Measurements from ENCODE around the gene PDE8A. TPM values are rescaled to one million over a fixed set of nuclear protein-coding genes. Genes with fewer than 3 reads are reported as not detected.

PDE8A gene
- total and polyA plus RNA-seq, 2 of the 4 experiments (the other 2 are of a cell fraction) = 32.4 to 35.9 TPM

GRCh38 chr15:85035980-85036379, 54.3 kb downstream of the PDE8A start:
- H3K27ac ChIP-seq (ENCODE audit: insufficient read depth, low read length) = no peak overlapping the region
- ChIA-PET CTCF (interaction anchor here (1.4 kb wide), 1 partner anchor 8 kb away, joined by 3 read pairs; no protein-coding TSS in a partner anchor), POLR2A (ENCODE audit: unreplicated experiment) (no interaction called here)
- no peak overlapping the region for H4K8ac ChIP-seq (ENCODE audit: low read depth in 2 of 2, low read length in 2 of 2)
- peaks cover 27 to 75% of the 10 kb centered on the region in 2 experiments for H3K79me1 ChIP-seq (ENCODE audit: low read depth in 1 of 2, low read length in 2 of 2)
- no peak overlapping the region for H2AK9ac ChIP-seq (replicated peaks; ENCODE audit: low read depth, low read length, poor library complexity)
- H3K27me3 ChIP-seq (ENCODE audit: control insufficient read depth, insufficient read depth, low read length) = no peaks in the 10 kb centered on the region
- no peak overlapping the region for H3K4me2 ChIP-seq (ENCODE audit: low read depth, low read length)
- no peak overlapping the region for H2AK5ac ChIP-seq (ENCODE audit: low read depth, low read length)
- ATAC-seq (ENCODE audit: low read depth) (no peak), DNase-seq (no peak)
- no peak overlapping the region for H3K4me3 ChIP-seq (ENCODE audit: insufficient read depth, low read depth, low read length)
- H2BK15ac ChIP-seq (ENCODE audit: low read depth, low read length) = no peak overlapping the region
- no peak overlapping the region for H3K18ac ChIP-seq (ENCODE audit: low read depth, low read length)
- TF ChIP-seq FOS (IDR thresholded peaks at IDR 0.05; ENCODE audit: low read depth, low read length) = no peak
- TF ChIP-seq RAD21 (IDR thresholded peaks at IDR 0.05; ENCODE audit: low read length) = no peak
- TF ChIP-seq MAZ (IDR thresholded peaks at IDR 0.05; ENCODE audit: borderline replicate concordance, low read depth, low read length) = no peak
- no peak for TF ChIP-seq POLR2A (IDR thresholded peaks at IDR 0.05; ENCODE audit: low read depth, low read length)
- no peak overlapping the region for H2BK20ac ChIP-seq (ENCODE audit: low read depth, low read length)
- no peak overlapping the region for H3K23ac ChIP-seq (ENCODE audit: low read depth, low read length)
- no TSS peak for BruUV-seq (replicated peaks)
- no peak overlapping the region for H3K9ac ChIP-seq (ENCODE audit: low read depth, low read length)
- H2BK120ac ChIP-seq (ENCODE audit: low read depth, low read length) = no peak overlapping the region
- peaks cover 10% of the 10 kb centered on the region for H4K20me1 ChIP-seq (ENCODE audit: insufficient read depth, low read length)
- H2BK5ac ChIP-seq (ENCODE audit: low read depth, low read length, poor library complexity, severe bottlenecking) = no peak overlapping the region
- H3K14ac ChIP-seq (replicated peaks; ENCODE audit: low read depth, low read length) = no peak overlapping the region
- no peak overlapping the region for H3K4ac ChIP-seq (ENCODE audit: low read depth, low read length)
- no peak overlapping the region for H2AFZ ChIP-seq (replicated peaks; ENCODE audit: low read length, poor library complexity)
- no peak overlapping the region for H4K5ac ChIP-seq (ENCODE audit: low read depth, low read length)
- peaks cover 5% of the 10 kb centered on the region for H3K9me1 ChIP-seq (ENCODE audit: insufficient read depth, low read length)
- no peak overlapping the region for H4K91ac ChIP-seq (ENCODE audit: insufficient read depth, low read depth, low read length)
- no peak overlapping the region for H3K56ac ChIP-seq (ENCODE audit: extremely low read depth, insufficient read depth, low read length)
- intact Hi-C loops (cut with micrococcal nuclease) (no loop called here), in situ Hi-C loops (cut with MboI; ENCODE audit: low sequenced_read_pairs) (no loop called here), dilution Hi-C loops (cut with HindIII; ENCODE audit: low sequenced_read_pairs, unreplicated experiment) (no loop called here)
- H3K4me1 ChIP-seq (ENCODE audit: control insufficient read depth, insufficient read depth, low read length) = peaks cover 17% of the 10 kb centered on the region
- no peaks in the 10 kb centered on the region for H3K36me3 ChIP-seq (ENCODE audit: control insufficient read depth, insufficient read depth, low read length)
- H3K9me3 ChIP-seq (ENCODE audit: control insufficient read depth, insufficient read depth, low read length) = no peaks in the 10 kb centered on the region
